Transverse colon (tissue), 3 donors: Measurements from ENCODE around the gene TLK2.
"Not testable (repeated sequence)": the region's sequence is repeated elsewhere in the genome, so short reads cannot be mapped to it uniquely, and the experiment has no call there.

Experiments
- CTCF ChIP-seq, 5 experiments: fragments of 200-600 bp in 3 of 5; fragments of 450-650 bp in 2 of 5; sonication (generic) in 3 of 5; IDR thresholded peaks; 1 replicate in 2 of 5; 2 replicates in 3 of 5; pipeline ENCODE4 v1.5.1; 2016 to 2017; ENCODE audit warnings: antibody characterized with exemption in 5 of 5, inconsistent platforms in 3 of 5, mild to moderate bottlenecking in 2 of 5, moderate library complexity in 1 of 5
- POLR2A ChIP-seq: fragments of 450-650 bp; IDR thresholded peaks from one replicate; pipeline ENCODE4 v1.6.1; 2016; ENCODE audit warnings: antibody characterized with exemption, mild to moderate bottlenecking, moderate library complexity

- not testable (repeated sequence) for TF ChIP-seq POLR2A; CTCF (IDR thresholded peaks at IDR 0.05)
Measured at GRCh38 chr17:62543278-62543775, 64.7 kb downstream of the TLK2 start.
